HepG2 (cell line): Measurements from ENCODE around the gene KRT32.

Experiments used
- JUND ChIP-seq: sonication (generic); formaldehyde crosslinking; IDR thresholded peaks from 2 replicates; pipeline ENCODE4 v1.8.0; 2022; ENCODE audit warnings: mild to moderate bottlenecking, missing genetic modification reagents
- KLF16 ChIP-seq, 2 experiments: sonication (generic) in 1 of 2; formaldehyde crosslinking in 1 of 2; IDR thresholded peaks; 2 replicates each; pipeline versions ENCODE4 v1.6.1 to v1.8.0; 2016 to 2023; ENCODE audit warnings: missing genetic modification reagents in 2 of 2, missing compliant biosample characterization in 1 of 2
- SP1 ChIP-seq, 2 experiments: fragments of 450-650 bp in 1 of 2; sonication (generic) in 1 of 2; formaldehyde crosslinking in 1 of 2; IDR thresholded peaks; 2 replicates each; pipeline versions ENCODE4 v1.4.0 to v1.6.1; 2016 to 2020; ENCODE audit warnings: missing genetic modification reagents in 1 of 2
- TF ChIP-seq, protein P1 (sequence below): IDR thresholded peaks from 2 replicates; pipeline ENCODE4 v1.6.1; 2012; ENCODE audit warnings: inconsistent platforms
- TF ChIP-seq, protein P2 (sequence below): sonication (generic); formaldehyde crosslinking; IDR thresholded peaks from 2 replicates; pipeline ENCODE4 v1.5.0; 2020; ENCODE audit warnings: mild to moderate bottlenecking, missing genetic modification reagents, moderate library complexity

DNA sequence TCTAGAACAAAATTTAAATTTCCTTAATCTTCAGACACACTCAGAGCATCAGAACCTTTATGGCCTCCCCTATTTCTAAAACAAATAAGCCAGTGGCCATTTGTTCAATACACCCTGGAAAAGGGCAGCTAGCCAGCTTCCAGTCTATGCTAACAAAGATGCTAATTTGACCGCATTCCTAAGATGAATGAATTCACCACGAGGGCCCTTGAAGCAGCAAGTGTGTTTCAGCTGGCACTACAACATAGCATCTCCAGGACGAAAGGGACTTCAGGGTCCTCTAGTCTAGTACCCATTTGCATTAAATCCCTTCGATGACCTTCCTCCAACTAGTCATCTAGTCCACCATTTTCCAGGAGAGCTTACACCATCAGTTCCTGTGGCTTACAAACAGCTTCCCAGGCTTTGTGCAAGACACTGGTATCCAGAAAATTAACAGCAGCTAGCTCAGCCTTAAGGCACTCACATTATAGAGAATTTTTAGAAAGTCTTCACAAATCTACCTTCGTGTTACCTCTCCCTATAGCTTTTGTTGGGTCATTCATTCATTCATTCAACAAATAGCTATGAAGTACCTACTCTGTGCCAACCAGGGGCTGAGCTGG, 53.7 kb downstream of the KRT32 start:
- TF ChIP-seq KLF16 (CRISPR knock-in tag; IDR thresholded peaks at IDR 0.05) (no peak), SP1 (IDR thresholded peaks at IDR 0.05) (no peak), SP1 (CRISPR knock-in tag; IDR thresholded peaks at IDR 0.05) (no peak), JUND (no peak)
- TF ChIP-seq, protein P1, sequence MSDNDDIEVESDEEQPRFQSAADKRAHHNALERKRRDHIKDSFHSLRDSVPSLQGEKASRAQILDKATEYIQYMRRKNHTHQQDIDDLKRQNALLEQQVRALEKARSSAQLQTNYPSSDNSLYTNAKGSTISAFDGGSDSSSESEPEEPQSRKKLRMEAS, result no peak
- TF ChIP-seq, protein P2, sequence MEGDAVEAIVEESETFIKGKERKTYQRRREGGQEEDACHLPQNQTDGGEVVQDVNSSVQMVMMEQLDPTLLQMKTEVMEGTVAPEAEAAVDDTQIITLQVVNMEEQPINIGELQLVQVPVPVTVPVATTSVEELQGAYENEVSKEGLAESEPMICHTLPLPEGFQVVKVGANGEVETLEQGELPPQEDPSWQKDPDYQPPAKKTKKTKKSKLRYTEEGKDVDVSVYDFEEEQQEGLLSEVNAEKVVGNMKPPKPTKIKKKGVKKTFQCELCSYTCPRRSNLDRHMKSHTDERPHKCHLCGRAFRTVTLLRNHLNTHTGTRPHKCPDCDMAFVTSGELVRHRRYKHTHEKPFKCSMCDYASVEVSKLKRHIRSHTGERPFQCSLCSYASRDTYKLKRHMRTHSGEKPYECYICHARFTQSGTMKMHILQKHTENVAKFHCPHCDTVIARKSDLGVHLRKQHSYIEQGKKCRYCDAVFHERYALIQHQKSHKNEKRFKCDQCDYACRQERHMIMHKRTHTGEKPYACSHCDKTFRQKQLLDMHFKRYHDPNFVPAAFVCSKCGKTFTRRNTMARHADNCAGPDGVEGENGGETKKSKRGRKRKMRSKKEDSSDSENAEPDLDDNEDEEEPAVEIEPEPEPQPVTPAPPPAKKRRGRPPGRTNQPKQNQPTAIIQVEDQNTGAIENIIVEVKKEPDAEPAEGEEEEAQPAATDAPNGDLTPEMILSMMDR, result no peak
